Right lobe of liver (tissue), 6 donors: Measurements from ENCODE around the gene PSMD13. TPM values are rescaled to one million over a fixed set of nuclear protein-coding genes. Genes with fewer than 3 reads are reported as not detected.

Experiments used
- ATAC-seq, 4 donors: fragments of 200-7000 bp; cut with Tn5 transposase; one replicate each; pipeline ENCODE4 v1.9.1; 2020; ENCODE audit warnings: mild to moderate bottlenecking in 4 of 4, moderate library complexity in 4 of 4
- DNase-seq, 3 donors: peaks; one replicate each; pipeline ENCODE4 v3.0.0-alpha.2; 2020
- H3K27ac ChIP-seq, 3 donors: fragments of 200-600 bp; one replicate each; pipeline ENCODE4 v1.8.0; 2022
- H3K27me3 ChIP-seq, 2 donors: fragments of 200-600 bp; one replicate each; pipeline ENCODE4 v1.8.0; 2022
- H3K36me3 ChIP-seq, 4 donors: fragments of 200-600 bp; sonication (generic) in 1 of 4; one replicate each; pipeline versions ENCODE4 v1.5.1 to v1.8.0; 2017 to 2022; ENCODE audit warnings: control low read depth in 1 of 4
- H3K4me1 ChIP-seq, 4 donors: fragments of 200-600 bp; sonication (generic) in 1 of 4; one replicate each; pipeline versions ENCODE4 v1.5.1 to v1.8.0; 2017 to 2022; ENCODE audit warnings: control low read depth in 1 of 4
- H3K4me3 ChIP-seq, 3 donors: fragments of 200-600 bp; one replicate each; pipeline ENCODE4 v1.8.0; 2022
- H3K9me3 ChIP-seq, 4 donors: fragments of 200-600 bp; sonication (generic) in 1 of 4; one replicate each; pipeline versions ENCODE4 v1.5.1 to v1.8.0; 2017 to 2022; ENCODE audit warnings: control low read depth in 1 of 4
- POLR2A ChIP-seq: fragments of 450-650 bp; IDR thresholded peaks from one replicate; pipeline ENCODE4 v1.6.1; 2017; ENCODE audit warnings: antibody characterized with exemption, mild to moderate bottlenecking
- WGBS: methylation state at CpG from one replicate; pipeline ENCODE4 v1.1.6; 2018; ENCODE audit warnings: low coverage, low lambda C conversion rate; ENCODE audit not compliant: insufficient coverage; ENCODE audit errors: missing lambda C conversion rate; 5-methylcytosine and 5-hydroxymethylcytosine counted together
- intact Hi-C, 2 donors: fragments of 100-400 bp; cut with DNase I; formaldehyde crosslinking; loops; one replicate each; pipeline versions ENCODE4 v1.11.2 to v1.14.1; 2022
- total RNA-seq, 6 experiments: library from RNA; depleted of rRNA in 2 of 6; stranded (reverse); fragments of >200 nt in 2 of 6; fragmentation: NEBNext Ultra II Directional in 3 of 6; extraction: Animal tissue kit (Norgen Biotek cat#: 25700) in 3 of 6; gene quantifications; one replicate each; pipeline versions ENCODE4 v1.1.0 to v1.2.4, GENCODE V29; 2016 to 2023
- TF ChIP-seq, protein P1 (sequence below), 4 donors: fragments of 200-600 bp in 3 of 4; fragments of 450-650 bp in 1 of 4; IDR thresholded peaks; one replicate each; pipeline versions ENCODE4 v1.5.1 to v1.8.0; 2016 to 2022; ENCODE audit warnings: antibody characterized with exemption in 4 of 4, mild to moderate bottlenecking in 2 of 4
- donor health status: DM: no; HTN: yes; CAD: no.
- donor health status: DM: no; HTN: no; CAD: no.
- donor health status: DM: no; HTN: no; CAD: no.
- donor health status: DM: no; HTN: yes; CAD: no.
- donor health status: DM: no; HTN: yes; CAD: no.

The PSMD13 gene
- total RNA-seq, 6 experiments from 2014 or later = 46.1 to 71.5 (median 48.7) TPM

DNA sequence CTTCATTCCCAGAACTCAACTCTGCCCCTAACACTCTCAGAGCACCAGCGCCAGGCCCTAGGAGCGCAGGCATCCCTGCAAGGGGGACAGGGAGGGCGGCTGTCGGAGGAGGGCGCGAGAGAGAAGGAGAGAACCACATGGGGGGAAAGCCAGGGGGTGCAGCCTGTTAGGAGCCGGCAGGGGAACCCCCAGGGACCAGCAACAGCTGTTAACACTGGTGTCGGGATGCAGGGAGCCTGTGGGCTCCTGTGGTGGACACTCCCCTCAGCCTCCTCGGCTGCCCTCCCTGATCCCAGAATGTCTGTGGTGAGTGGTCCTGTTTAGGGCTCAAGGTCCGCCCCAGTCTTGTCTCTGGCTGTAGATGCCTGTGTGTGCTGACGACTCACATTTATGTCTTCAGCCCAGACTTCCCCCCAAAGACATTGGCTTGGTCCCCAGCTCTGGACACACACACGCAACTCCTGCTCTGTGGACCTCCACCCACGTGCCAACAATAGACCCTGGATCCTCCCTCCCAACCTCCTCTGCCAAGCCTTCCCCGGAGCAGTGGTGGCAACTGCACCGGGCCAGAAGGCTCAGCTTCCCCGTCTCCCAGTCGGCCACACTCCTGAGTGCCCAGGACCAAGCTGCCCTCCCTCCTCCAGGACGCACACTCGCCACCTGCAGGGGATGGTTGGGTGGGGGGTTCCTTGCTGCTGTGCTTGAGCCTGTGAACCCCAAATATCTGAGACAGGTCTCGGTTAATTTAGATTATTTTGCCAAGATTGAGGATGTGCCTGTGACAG lies 63.4 kb downstream of the PSMD13 start:
- 26% methylated on average over 9 of the region's 20 CpGs for WGBS
- Histone ChIP-seq H3K9me3 (no peaks in the 10 kb centered on the region), H3K4me3 (no peak overlapping the region), H3K4me1 (peaks cover 0 to 3% (median under 1%) of the 10 kb centered on the region in 4 donors), H3K36me3 (no peaks in the 10 kb centered on the region), H3K27me3 (no peaks in the 10 kb centered on the region), H3K27ac (no peak overlapping the region)
- ATAC-seq = no peak
- intact Hi-C loops = loop anchor here in 1 of 2 donors (10.0 kb wide), 1 partner anchor 65 kb away; the partner anchor contains the start of gene B4GALNT4
- peak in 2 of 3 donors; percentile 16 to 43 for DNase-seq
- TF ChIP-seq, protein P1, sequence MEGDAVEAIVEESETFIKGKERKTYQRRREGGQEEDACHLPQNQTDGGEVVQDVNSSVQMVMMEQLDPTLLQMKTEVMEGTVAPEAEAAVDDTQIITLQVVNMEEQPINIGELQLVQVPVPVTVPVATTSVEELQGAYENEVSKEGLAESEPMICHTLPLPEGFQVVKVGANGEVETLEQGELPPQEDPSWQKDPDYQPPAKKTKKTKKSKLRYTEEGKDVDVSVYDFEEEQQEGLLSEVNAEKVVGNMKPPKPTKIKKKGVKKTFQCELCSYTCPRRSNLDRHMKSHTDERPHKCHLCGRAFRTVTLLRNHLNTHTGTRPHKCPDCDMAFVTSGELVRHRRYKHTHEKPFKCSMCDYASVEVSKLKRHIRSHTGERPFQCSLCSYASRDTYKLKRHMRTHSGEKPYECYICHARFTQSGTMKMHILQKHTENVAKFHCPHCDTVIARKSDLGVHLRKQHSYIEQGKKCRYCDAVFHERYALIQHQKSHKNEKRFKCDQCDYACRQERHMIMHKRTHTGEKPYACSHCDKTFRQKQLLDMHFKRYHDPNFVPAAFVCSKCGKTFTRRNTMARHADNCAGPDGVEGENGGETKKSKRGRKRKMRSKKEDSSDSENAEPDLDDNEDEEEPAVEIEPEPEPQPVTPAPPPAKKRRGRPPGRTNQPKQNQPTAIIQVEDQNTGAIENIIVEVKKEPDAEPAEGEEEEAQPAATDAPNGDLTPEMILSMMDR (IDR thresholded peaks at IDR 0.05) = no peak
- TF ChIP-seq POLR2A = no peak

Other genes starting within 250 kb of the PSMD13 start
- not detected for gene SCGB1C1, start 43.9 kb upstream of the PSMD13 start, total RNA-seq
- 10 to 100 TPM; 17.2 to 28.9 (median 24.8) TPM for gene BET1L, start 29.6 kb upstream of the PSMD13 start, total RNA-seq
- 10 to 100 TPM; 29.7 to 54.0 (median 32.4) TPM for gene RIC8A, start 29.3 kb upstream of the PSMD13 start, total RNA-seq
- gene SIRT3, start 634 bp upstream of the PSMD13 start, total RNA-seq = 10 to 100 TPM in 5 of 6 experiments, 1 to 10 TPM in 1; 9.2 to 22.0 (median 15.5) TPM
- gene NLRP6, start 41.4 kb downstream of the PSMD13 start, total RNA-seq = 1 to 10 TPM in 4 of 6 experiments, under 1 TPM in 2; 0.22 to 6.2 (median 1.6) TPM
- gene PGGHG, start 52.1 kb downstream of the PSMD13 start, total RNA-seq = 100 to 1,000 TPM in 1 of 6 experiments, 10 to 100 TPM in 4, 1 to 10 TPM in 1; 7.7 to 110 (median 13.8) TPM
- gene IFITM5, start 62.5 kb downstream of the PSMD13 start, total RNA-seq = not detected
- gene IFITM2, start 70.8 kb downstream of the PSMD13 start, total RNA-seq = 100 to 1,000 TPM; 157 to 624 (median 390) TPM
- gene IFITM1, start 77.1 kb downstream of the PSMD13 start, total RNA-seq = 100 to 1,000 TPM in 2 of 6 experiments, 10 to 100 TPM in 4; 15.7 to 159 (median 72.5) TPM
- 1,000 to 10,000 TPM in 1 of 6 experiments, 100 to 1,000 TPM in 5; 445 to 1,124 (median 694) TPM for gene IFITM3, start 83.9 kb downstream of the PSMD13 start, total RNA-seq
- under 1 TPM in 2 of 6 experiments, not detected in 4; 0.05 to 0.07 TPM for gene B4GALNT4, start 132.5 kb downstream of the PSMD13 start, total RNA-seq
- gene PKP3, start 157.2 kb downstream of the PSMD13 start, total RNA-seq = 1 to 10 TPM in 1 of 6 experiments, under 1 TPM in 2, not detected in 3; 0.43 to 1.5 (median 0.47) TPM
- gene SIGIRR, start 178.0 kb downstream of the PSMD13 start, total RNA-seq = 100 to 1,000 TPM in 2 of 6 experiments, 10 to 100 TPM in 4; 48.2 to 133 (median 66.3) TPM
- gene ANO9, start 205.0 kb downstream of the PSMD13 start, total RNA-seq = 1 to 10 TPM in 1 of 6 experiments, under 1 TPM in 4, not detected in 1; 0.09 to 1.0 (median 0.28) TPM
- gene PTDSS2, start 213.3 kb downstream of the PSMD13 start, total RNA-seq = 10 to 100 TPM in 4 of 6 experiments, 1 to 10 TPM in 2; 8.4 to 21.9 (median 11.4) TPM